Neuron (in vitro differentiated cells): ENCODE results near the gene HES2.
A peak's percentile ranks its signal among the peaks of the same experiment; 100 is the strongest.
"Not testable (repeated sequence)": the region's sequence is repeated elsewhere in the genome, so short reads cannot be mapped to it uniquely, and the experiment has no call there.

Experiments used
- H2AFZ ChIP-seq: one replicate; pipeline ENCODE4 v1.6.1; 2013; ENCODE audit warnings: low read depth, mild to moderate bottlenecking, inconsistent platforms, low read length, moderate library complexity
- H3K27me3 ChIP-seq: one replicate; pipeline ENCODE4 v1.6.1; 2013; ENCODE audit warnings: low read length; ENCODE audit not compliant: insufficient read depth
- H3K36me3 ChIP-seq: one replicate; pipeline ENCODE4 v1.6.1; 2013; ENCODE audit warnings: low read length; ENCODE audit not compliant: insufficient read depth
- H3K4me1 ChIP-seq: one replicate; pipeline ENCODE4 v1.6.1; 2013; ENCODE audit warnings: low read length; ENCODE audit not compliant: insufficient read depth
- H3K4me3 ChIP-seq: 2 replicates; pipeline ENCODE4 v1.5.1; 2013; ENCODE audit warnings: mild to moderate bottlenecking, low read length, moderate library complexity
- H3K9me3 ChIP-seq: one replicate; pipeline ENCODE4 v1.6.1; 2013; ENCODE audit warnings: low read length

Gene HES2

GRCh38 chr1:6448749-6449631 lies 29.3 kb upstream of the HES2 start:
- peaks cover 33% of the 10 kb centered on the region for H3K4me1 ChIP-seq
- H3K27me3 ChIP-seq: peaks cover 17% of the 10 kb centered on the region
- no peaks in the 10 kb centered on the region for H3K9me3 ChIP-seq
- H2AFZ ChIP-seq: no peak overlapping the region
- no peak overlapping the region for H3K4me3 ChIP-seq
- H3K36me3 ChIP-seq: no peaks in the 10 kb centered on the region

- Histone ChIP-seq H3K27me3 (peaks cover 19% of the 10 kb centered on the region), H3K36me3 (no peaks in the 10 kb centered on the region), H3K4me3 (no peak overlapping the region), H3K4me1 (peaks cover 33% of the 10 kb centered on the region), H3K9me3 (no peaks in the 10 kb centered on the region), H2AFZ (no peak overlapping the region)
Observed at GRCh38 chr1:6447818-6448748, 28.4 kb upstream of the HES2 start.

- no peaks in the 10 kb centered on the region for H3K9me3 ChIP-seq
- H3K27me3 ChIP-seq: peaks cover 19% of the 10 kb centered on the region
- peak overlapping the region; percentile 19 for H3K4me3 ChIP-seq
- H3K4me1 ChIP-seq: peaks cover 33% of the 10 kb centered on the region
- H2AFZ ChIP-seq: peak overlapping the region; percentile 51
- H3K36me3 ChIP-seq: no peaks in the 10 kb centered on the region
Observed at GRCh38 chr1:6447016-6447817, 27.5 kb upstream of the HES2 start.

- H3K36me3 ChIP-seq: no peaks in the 10 kb centered on the region
- peak overlapping the region; percentile 19 for H3K4me3 ChIP-seq
- H3K27me3 ChIP-seq: peaks cover 23% of the 10 kb centered on the region
- H3K9me3 ChIP-seq: no peaks in the 10 kb centered on the region
- H2AFZ ChIP-seq: peak overlapping the region; percentile 51
- H3K4me1 ChIP-seq: peaks cover 33% of the 10 kb centered on the region
Observed at GRCh38 chr1:6446665-6447015, 26.9 kb upstream of the HES2 start.

- not testable (repeated sequence) for H3K4me3 ChIP-seq, H3K9me3 ChIP-seq, H2AFZ ChIP-seq, H3K36me3 ChIP-seq
- Histone ChIP-seq H3K4me1 (peaks cover 33% of the 10 kb centered on the region), H3K27me3 (peaks cover 27% of the 10 kb centered on the region)
Observed at GRCh38 chr1:6445929-6446328, 26.2 kb upstream of the HES2 start.

GRCh38 chr1:6445062-6445763 lies 25.5 kb upstream of the HES2 start:
- Histone ChIP-seq H3K4me3 (no peak overlapping the region), H3K4me1 (peaks cover 29% of the 10 kb centered on the region), H3K27me3 (peaks cover 26% of the 10 kb centered on the region), H2AFZ (no peak overlapping the region), H3K36me3 (no peaks in the 10 kb centered on the region), H3K9me3 (no peaks in the 10 kb centered on the region)

- H3K36me3 ChIP-seq: no peaks in the 10 kb centered on the region
- peaks cover 20% of the 10 kb centered on the region for H3K27me3 ChIP-seq
- H3K4me1 ChIP-seq: peaks cover 21% of the 10 kb centered on the region
- H3K4me3 ChIP-seq: no peak overlapping the region
- H2AFZ ChIP-seq: no peak overlapping the region
- H3K9me3 ChIP-seq: no peaks in the 10 kb centered on the region
Observed at GRCh38 chr1:6444377-6444776, 24.7 kb upstream of the HES2 start.

GRCh38 chr1:6443339-6444115 lies 23.8 kb upstream of the HES2 start:
- H2AFZ ChIP-seq: no peak overlapping the region
- H3K4me1 ChIP-seq: peaks cover 21% of the 10 kb centered on the region
- H3K27me3 ChIP-seq: peaks cover 13% of the 10 kb centered on the region
- H3K9me3 ChIP-seq: no peaks in the 10 kb centered on the region
- no peaks in the 10 kb centered on the region for H3K36me3 ChIP-seq
- H3K4me3 ChIP-seq: no peak overlapping the region

GRCh38 chr1:6441586-6441985 lies 21.9 kb upstream of the HES2 start:
- Histone ChIP-seq H3K36me3 (no peaks in the 10 kb centered on the region), H3K4me1 (peaks cover 23% of the 10 kb centered on the region), H3K4me3 (no peak overlapping the region), H2AFZ (no peak overlapping the region), H3K27me3 (peaks cover 11% of the 10 kb centered on the region), H3K9me3 (no peaks in the 10 kb centered on the region)

- Histone ChIP-seq H2AFZ (no peak overlapping the region), H3K4me1 (peaks cover 17% of the 10 kb centered on the region), H3K27me3 (peaks cover 11% of the 10 kb centered on the region), H3K36me3 (no peaks in the 10 kb centered on the region), H3K9me3 (no peaks in the 10 kb centered on the region), H3K4me3 (no peak overlapping the region)
Observed at GRCh38 chr1:6440198-6441126, 20.7 kb upstream of the HES2 start.

GRCh38 chr1:6438047-6438525 lies 18.4 kb upstream of the HES2 start:
- Histone ChIP-seq H3K4me1 (peaks cover 18% of the 10 kb centered on the region), H3K4me3 (no peak overlapping the region), H3K27me3 (peaks cover 14% of the 10 kb centered on the region), H3K36me3 (no peaks in the 10 kb centered on the region), H2AFZ (no peak overlapping the region), H3K9me3 (no peaks in the 10 kb centered on the region)
